ENCODE results near the gene GRIP1.

Gene GRIP1

DNA sequence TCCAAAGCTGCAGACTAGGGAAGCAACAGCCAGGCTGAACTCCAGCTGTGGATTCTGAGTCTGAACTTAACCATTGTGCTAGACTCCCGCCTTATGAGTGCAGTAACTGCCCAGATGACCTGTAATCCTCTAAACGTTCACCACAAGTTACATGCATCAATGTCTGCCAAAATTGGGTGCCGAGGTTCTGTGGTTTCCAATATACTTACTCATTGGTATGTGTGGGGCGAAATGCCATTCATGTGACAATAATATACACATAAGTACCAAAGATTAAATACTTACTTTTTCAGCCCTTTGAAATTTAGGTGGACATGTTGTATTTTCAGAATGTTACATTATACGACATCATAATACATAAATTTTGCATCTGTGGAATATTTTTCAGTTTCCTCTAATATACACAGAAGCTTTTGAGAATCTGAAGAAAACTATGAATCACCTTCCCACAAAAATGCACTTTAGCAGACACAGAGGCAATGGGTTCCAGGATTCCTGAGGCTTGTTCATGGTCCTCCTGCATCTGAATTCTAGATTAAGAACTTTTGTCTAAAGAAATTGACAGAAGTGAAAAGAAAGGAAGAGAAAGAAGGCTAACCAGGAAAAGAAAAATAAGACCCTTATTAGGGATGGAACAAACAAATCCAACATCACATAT lies 31.7 kb downstream of the GRIP1 start:
- in situ Hi-C loops (cut with HindIII; ENCODE audit: low sequenced_read_pairs): no loop called here

DNA sequence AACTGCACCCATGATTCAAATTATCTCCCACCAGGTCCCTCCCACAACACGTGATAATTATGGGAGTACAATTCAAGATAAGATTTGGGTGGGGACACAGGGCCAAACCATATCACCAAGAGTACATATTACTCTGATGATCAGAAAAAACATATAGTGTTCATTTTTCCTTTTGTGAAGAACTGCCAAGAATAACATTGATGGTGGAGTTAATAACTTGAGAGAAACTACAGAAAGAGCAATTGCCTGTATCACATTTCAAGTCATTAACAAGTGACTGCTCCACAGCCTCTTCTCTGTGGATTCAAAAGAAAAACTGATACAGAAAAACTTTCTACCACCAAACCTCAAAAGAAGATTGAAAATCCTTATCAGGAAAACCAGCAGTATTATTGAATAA lies 34.7 kb downstream of the GRIP1 start:
- in situ Hi-C loops (cut with HindIII; ENCODE audit: low sequenced_read_pairs): no loop called here

- in situ Hi-C loops (cut with HindIII; ENCODE audit: low sequenced_read_pairs): no loop called here
These were observed 38.0 kb downstream of the GRIP1 start for GRCh38 chr12:66640691-66641460.

GRCh38 chr12:66638666-66639065 lies 40.2 kb downstream of the GRIP1 start:
- in situ Hi-C loops (cut with HindIII; ENCODE audit: low sequenced_read_pairs): no loop called here

GRCh38 chr12:66637699-66638301 lies 41.1 kb downstream of the GRIP1 start:
- in situ Hi-C loops (cut with HindIII; ENCODE audit: low sequenced_read_pairs): no loop called here

- in situ Hi-C loops (cut with HindIII; ENCODE audit: low sequenced_read_pairs): no loop called here
These were observed 42.1 kb downstream of the GRIP1 start for GRCh38 chr12:66636771-66637170.

- in situ Hi-C loops (cut with HindIII; ENCODE audit: low sequenced_read_pairs): no loop called here
These were observed 45.2 kb downstream of the GRIP1 start for GRCh38 chr12:66633676-66634075.

- in situ Hi-C loops (cut with HindIII; ENCODE audit: low sequenced_read_pairs): no loop called here
These were observed 49.6 kb downstream of the GRIP1 start for GRCh38 chr12:66629138-66629870.

- in situ Hi-C loops (cut with HindIII; ENCODE audit: low sequenced_read_pairs): no loop called here
These were observed 50.9 kb downstream of the GRIP1 start for GRCh38 chr12:66627988-66628317.

GRCh38 chr12:66627270-66627987 lies 51.4 kb downstream of the GRIP1 start:
- in situ Hi-C loops (cut with HindIII; ENCODE audit: low sequenced_read_pairs): no loop called here

DNA sequence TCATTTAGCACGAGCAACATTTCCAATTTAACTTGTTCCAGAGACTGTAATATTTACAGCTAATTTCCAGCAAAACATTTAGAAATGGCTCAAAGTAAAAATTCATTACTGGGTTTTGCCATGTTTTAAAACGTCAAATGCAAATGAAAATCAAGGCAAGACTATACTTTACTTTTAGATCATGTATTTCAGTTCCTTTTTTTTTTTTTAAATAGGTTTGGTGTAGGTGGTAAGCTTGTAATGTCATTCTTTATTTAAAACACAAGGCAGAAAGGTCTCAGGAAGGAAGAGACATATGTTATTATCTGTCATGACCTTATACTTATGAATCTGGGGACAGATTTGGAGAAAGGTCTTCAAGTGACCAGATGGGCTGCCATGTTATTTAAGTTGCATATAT lies 54.1 kb downstream of the GRIP1 start:
- in situ Hi-C loops (cut with HindIII; ENCODE audit: low sequenced_read_pairs): no loop called here

GRCh38 chr12:66623455-66623854 lies 55.4 kb downstream of the GRIP1 start:
- in situ Hi-C loops (cut with HindIII; ENCODE audit: low sequenced_read_pairs): no loop called here

- in situ Hi-C loops (cut with HindIII; ENCODE audit: low sequenced_read_pairs): no loop called here
These were observed 58.2 kb downstream of the GRIP1 start for GRCh38 chr12:66620688-66621087.

- in situ Hi-C loops (cut with HindIII; ENCODE audit: low sequenced_read_pairs): no loop called here
These were observed 58.9 kb downstream of the GRIP1 start for GRCh38 chr12:66620026-66620425.

DNA sequence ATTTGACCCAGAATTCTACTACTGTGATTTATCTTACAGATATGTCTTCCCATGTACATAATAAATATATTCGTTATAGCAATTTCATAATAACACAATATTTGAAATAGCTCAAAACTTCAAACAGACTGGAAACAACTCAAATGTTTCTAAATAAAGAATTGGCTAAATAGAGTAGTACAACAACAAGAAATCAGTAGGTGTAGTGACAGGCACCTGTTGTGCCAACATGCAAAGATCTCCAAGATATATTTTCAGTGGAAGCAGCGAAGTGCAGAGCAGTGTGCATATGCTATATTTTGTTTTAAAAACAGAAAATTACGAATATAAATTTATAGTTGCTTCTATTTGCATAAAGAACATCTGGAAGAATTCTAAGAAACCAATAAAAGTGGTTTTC lies 60.9 kb downstream of the GRIP1 start:
- in situ Hi-C loops (cut with HindIII; ENCODE audit: low sequenced_read_pairs): no loop called here

GRCh38 chr12:66612090-66612775 lies 66.6 kb downstream of the GRIP1 start:
- in situ Hi-C loops (cut with HindIII; ENCODE audit: low sequenced_read_pairs): no loop called here

DNA sequence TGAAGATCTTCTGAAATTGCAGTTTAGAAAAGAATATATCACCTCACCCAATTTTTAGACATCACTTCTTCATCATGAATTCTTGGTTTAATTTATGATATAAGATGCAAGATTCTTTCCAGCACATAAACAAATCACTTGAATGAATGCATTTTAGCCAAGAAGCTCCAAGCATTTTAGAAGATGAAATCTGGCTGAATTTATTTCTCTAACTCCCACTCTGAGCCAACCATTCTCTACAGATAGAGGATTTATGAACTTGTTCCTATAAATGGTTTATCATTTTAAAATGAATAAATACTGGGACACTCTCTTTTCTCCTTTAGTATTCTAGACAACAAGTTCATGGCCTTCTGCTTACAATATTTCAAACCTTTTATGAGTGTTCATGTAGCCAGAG lies 71.7 kb downstream of the GRIP1 start:
- in situ Hi-C loops (cut with HindIII; ENCODE audit: low sequenced_read_pairs): no loop called here

DNA sequence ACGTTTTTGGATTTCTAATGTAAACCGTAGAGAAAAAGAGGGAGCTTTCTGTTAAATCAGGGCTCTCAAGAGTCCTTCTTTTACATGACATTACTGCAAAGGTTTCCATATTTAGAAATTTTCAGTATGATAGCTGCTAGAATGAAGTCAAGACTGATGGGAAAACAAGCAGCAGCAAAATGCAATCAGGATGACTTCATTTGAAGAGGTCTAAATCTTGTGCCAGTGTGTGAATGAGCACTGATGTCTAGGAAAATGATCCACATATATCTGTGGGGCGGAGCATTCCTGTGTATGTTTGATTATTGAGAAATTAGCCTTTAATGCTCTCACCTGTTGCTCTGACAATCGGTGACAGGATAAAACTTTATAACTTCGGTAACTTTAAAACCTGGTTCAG lies 73.6 kb downstream of the GRIP1 start:
- in situ Hi-C loops (cut with HindIII; ENCODE audit: low sequenced_read_pairs): no loop called here

DNA sequence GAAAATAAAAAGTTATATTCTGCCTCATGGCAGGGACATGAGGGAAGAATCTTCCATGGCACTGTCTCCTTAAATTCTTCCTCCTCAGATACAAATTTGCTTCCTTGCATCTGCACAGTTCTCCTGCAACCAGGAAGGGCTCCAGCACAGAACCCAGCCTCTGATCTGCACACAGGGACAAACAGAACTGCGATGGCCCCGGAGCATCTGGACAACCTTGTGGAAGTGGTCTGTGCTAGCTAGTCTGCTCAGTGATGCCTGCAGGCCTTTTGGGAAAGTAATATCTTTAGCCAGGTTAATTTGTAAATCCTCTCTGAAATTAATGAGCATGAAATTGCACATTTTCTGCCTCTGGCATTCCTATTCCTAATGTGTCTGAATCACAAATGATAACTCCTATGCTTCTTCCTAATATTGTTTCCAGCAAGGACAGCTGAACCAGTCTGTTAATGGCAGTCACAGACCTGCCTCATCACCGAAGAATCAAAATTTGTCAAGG lies 74.8 kb downstream of the GRIP1 start:
- in situ Hi-C loops (cut with HindIII; ENCODE audit: low sequenced_read_pairs): no loop called here

DNA sequence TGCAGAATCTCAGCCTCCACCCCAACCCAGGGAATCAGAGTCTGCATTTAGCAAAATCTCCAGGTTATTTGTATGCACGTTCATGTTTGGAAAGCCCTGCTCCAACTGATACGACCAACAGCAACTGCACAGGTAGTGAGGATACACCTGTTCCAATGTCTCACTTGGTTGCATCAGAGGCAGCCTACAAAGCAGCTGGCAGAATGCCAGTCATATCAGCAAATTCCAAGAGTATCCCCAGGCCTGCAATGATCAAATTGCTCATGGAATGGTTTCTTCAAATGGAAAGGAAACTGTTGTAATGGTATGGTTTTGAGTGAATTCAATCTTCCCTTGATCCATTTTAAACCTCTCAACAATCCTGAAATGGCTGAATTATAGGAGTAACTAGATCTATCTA lies 75.4 kb downstream of the GRIP1 start:
- in situ Hi-C loops (cut with HindIII; ENCODE audit: low sequenced_read_pairs): no loop called here
